H54 (cell line): ENCODE data around the gene SYMPK.
A peak's percentile ranks its signal among the peaks of the same experiment; 100 is the strongest.

Experiments used
- DNase-seq: peaks from one replicate; pipeline ENCODE4 v3.0.0; 2011; ENCODE audit warnings: low spot score, mixed read lengths; ENCODE audit not compliant: insufficient read length
- FAIRE-seq: peaks from 3 replicates; lab custom pipeline; 2011; peaks lifted over from hg19 to GRCh38; lab: Jason Lieb, UNC
- POLR2A ChIP-seq: IDR thresholded peaks from 2 replicates; pipeline ENCODE4 v1.6.1; 2011; ENCODE audit warnings: low read depth, mild to moderate bottlenecking, low read length

SYMPK gene

GRCh38 chr19:45784096-45784495 is 78.9 kb downstream of the SYMPK start:
- no peak for DNase-seq
- no peak for TF ChIP-seq POLR2A
- FAIRE-seq: no peak

GRCh38 chr19:45782820-45783785 is 79.8 kb downstream of the SYMPK start:
- DNase-seq (peak; percentile 67), FAIRE-seq (no peak)
- TF ChIP-seq POLR2A: no peak

GRCh38 chr19:45782162-45782691 is 80.7 kb downstream of the SYMPK start, which contains the start of gene DMPK:
TSS of gene DMPK (minus strand) at chr19:45782490. CDS start at chr19:45782352, 138 bp downstream.
- FAIRE-seq (no peak), DNase-seq (no peak)
- no peak for TF ChIP-seq POLR2A

GRCh38 chr19:45781214-45782161 is 81.5 kb downstream of the SYMPK start:
- DNase-seq: peak; percentile 81
- no peak for TF ChIP-seq POLR2A
- FAIRE-seq: peak; percentile 82

GRCh38 chr19:45780448-45781213 is 82.3 kb downstream of the SYMPK start:
- TF ChIP-seq POLR2A: no peak
- DNase-seq (no peak), FAIRE-seq (peak; percentile 75)

GRCh38 chr19:45780146-45780447 is 82.8 kb downstream of the SYMPK start:
- FAIRE-seq (no peak), DNase-seq (no peak)
- TF ChIP-seq POLR2A: no peak

GRCh38 chr19:45779231-45780145 is 83.5 kb downstream of the SYMPK start:
- no peak for TF ChIP-seq POLR2A
- DNase-seq (no peak), FAIRE-seq (no peak)

GRCh38 chr19:45778010-45778661 is 84.8 kb downstream of the SYMPK start:
- no peak for FAIRE-seq
- no peak for TF ChIP-seq POLR2A
- no peak for DNase-seq

- no peak for TF ChIP-seq POLR2A
- DNase-seq: no peak
- no peak for FAIRE-seq
Measured at GRCh38 chr19:45777395-45777961, 85.5 kb downstream of the SYMPK start.

- DNase-seq (no peak), FAIRE-seq (no peak)
- no peak for TF ChIP-seq POLR2A
Measured at GRCh38 chr19:45774765-45775164, 88.2 kb downstream of the SYMPK start.

GRCh38 chr19:45773384-45773783 is 89.6 kb downstream of the SYMPK start:
- FAIRE-seq: no peak
- DNase-seq: no peak
- no peak for TF ChIP-seq POLR2A
